GM18517 (cell line): ENCODE results near the gene UBE3C.
A peak's percentile ranks its signal among the peaks of the same experiment; 100 is the strongest.

Source experiments
- ATAC-seq: cut with Tn5 transposase; IDR thresholded peaks from one replicate; pipeline ENCODE4 v1.9.1; 2021; ENCODE audit warnings: mild to moderate bottlenecking, moderate library complexity; ENCODE audit not compliant: unreplicated experiment

Gene UBE3C

GRCh38 chr7:157168571-157168970 is 29.8 kb downstream of the UBE3C start:
- ATAC-seq: no peak

- ATAC-seq: no peak
Measured at GRCh38 chr7:157176771-157177170, 38.0 kb downstream of the UBE3C start.

GRCh38 chr7:157177333-157177982 is 38.7 kb downstream of the UBE3C start:
- ATAC-seq: no peak

GRCh38 chr7:157177983-157178381 is 39.3 kb downstream of the UBE3C start:
- ATAC-seq: no peak

- ATAC-seq: no peak
Measured at GRCh38 chr7:157183832-157184231, 45.1 kb downstream of the UBE3C start.

GRCh38 chr7:157188091-157188665 is 49.5 kb downstream of the UBE3C start:
- ATAC-seq: no peak

- no peak for ATAC-seq
Measured at GRCh38 chr7:157189405-157189804, 50.7 kb downstream of the UBE3C start.

GRCh38 chr7:157192861-157193260 is 54.1 kb downstream of the UBE3C start:
- no peak for ATAC-seq

- no peak for ATAC-seq
Measured at GRCh38 chr7:157193274-157193673, 54.5 kb downstream of the UBE3C start.

- ATAC-seq: no peak
Measured at GRCh38 chr7:157194948-157195347, 56.2 kb downstream of the UBE3C start.

- no peak for ATAC-seq
Measured at GRCh38 chr7:157195868-157196267, 57.1 kb downstream of the UBE3C start.

- no peak for ATAC-seq
Measured at GRCh38 chr7:157204134-157204533, 65.4 kb downstream of the UBE3C start.

- no peak for ATAC-seq
Measured at GRCh38 chr7:157205438-157205837, 66.7 kb downstream of the UBE3C start.

GRCh38 chr7:157208571-157209413 is 70.1 kb downstream of the UBE3C start:
- no peak for ATAC-seq

GRCh38 chr7:157210682-157211081 is 72.0 kb downstream of the UBE3C start:
- no peak for ATAC-seq

- ATAC-seq: no peak
Measured at GRCh38 chr7:157211690-157212089, 73.0 kb downstream of the UBE3C start.

GRCh38 chr7:157219154-157219553 is 80.4 kb downstream of the UBE3C start:
- ATAC-seq: peak; percentile 80

GRCh38 chr7:157220916-157221569 is 82.3 kb downstream of the UBE3C start:
- no peak for ATAC-seq

- ATAC-seq: no peak
Measured at GRCh38 chr7:157222687-157223086, 84.0 kb downstream of the UBE3C start.

GRCh38 chr7:157224627-157225026 is 85.9 kb downstream of the UBE3C start:
- no peak for ATAC-seq

GRCh38 chr7:157228864-157229422 is 90.2 kb downstream of the UBE3C start:
- ATAC-seq: no peak
